Glomerular endothelial cell (primary cell): ENCODE results near the gene EEF1A2. TPM values are rescaled to one million over a fixed set of nuclear protein-coding genes. Genes with fewer than 3 reads are reported as not detected.

Experiments used
- DNase-seq: peaks from one replicate; pipeline ENCODE4 v3.0.0-alpha.2; 2011; ENCODE audit warnings: low read depth, low spot score; ENCODE audit errors: extremely low read depth
- total RNA-seq: library from RNA; depleted of rRNA; stranded (reverse); fragments of >200 nt; gene quantifications from 2 replicates; pipeline ENCODE4 v1.2.3, GENCODE V29; 2015

The EEF1A2 gene
- total RNA-seq, 1 donor from 2014 or later = 2.5 TPM

DNA sequence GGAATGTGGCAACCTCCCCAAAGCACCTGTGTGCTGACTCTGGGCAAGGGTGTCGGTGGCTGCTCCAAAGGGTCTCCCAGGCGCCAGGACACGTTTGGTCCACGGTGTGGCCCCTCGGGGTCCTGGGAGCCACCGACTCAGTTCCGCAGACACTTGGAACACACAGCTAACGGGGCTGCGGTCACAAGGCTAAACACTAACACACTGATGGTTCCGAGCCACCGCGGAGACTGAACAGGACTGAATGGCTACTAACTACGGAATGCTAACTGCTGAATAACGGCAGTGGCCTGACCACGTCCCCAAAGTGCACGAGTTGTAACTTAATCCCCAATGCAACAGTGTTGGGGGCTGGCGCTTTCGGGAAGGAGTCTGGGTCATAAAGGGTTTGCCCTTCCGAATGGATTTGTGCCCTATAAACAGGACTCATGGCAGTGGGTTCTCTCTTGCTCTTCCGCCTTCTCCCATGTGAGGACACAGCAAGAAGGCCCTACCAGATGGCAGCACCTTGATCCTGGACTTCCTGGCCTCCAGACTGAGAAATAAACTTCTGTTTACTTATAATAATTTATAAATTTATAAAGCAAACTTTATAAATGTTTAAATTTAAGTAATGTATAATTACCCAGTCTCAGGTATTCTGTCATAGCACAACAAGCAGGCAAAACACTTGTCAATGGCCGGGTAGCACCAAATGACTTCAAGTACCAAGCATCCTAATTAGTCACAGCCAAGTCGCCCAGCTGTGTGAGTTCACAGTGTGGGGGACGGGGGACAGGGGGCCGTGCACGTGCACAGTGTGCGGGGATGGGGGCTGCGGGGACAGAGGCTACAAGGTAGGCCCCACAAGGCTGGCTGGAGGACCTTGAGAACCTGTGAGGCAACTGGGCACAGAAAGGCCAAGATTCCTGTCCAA lies 2.3 kb upstream of the EEF1A2 start:
- DNase-seq = no peak

DNA sequence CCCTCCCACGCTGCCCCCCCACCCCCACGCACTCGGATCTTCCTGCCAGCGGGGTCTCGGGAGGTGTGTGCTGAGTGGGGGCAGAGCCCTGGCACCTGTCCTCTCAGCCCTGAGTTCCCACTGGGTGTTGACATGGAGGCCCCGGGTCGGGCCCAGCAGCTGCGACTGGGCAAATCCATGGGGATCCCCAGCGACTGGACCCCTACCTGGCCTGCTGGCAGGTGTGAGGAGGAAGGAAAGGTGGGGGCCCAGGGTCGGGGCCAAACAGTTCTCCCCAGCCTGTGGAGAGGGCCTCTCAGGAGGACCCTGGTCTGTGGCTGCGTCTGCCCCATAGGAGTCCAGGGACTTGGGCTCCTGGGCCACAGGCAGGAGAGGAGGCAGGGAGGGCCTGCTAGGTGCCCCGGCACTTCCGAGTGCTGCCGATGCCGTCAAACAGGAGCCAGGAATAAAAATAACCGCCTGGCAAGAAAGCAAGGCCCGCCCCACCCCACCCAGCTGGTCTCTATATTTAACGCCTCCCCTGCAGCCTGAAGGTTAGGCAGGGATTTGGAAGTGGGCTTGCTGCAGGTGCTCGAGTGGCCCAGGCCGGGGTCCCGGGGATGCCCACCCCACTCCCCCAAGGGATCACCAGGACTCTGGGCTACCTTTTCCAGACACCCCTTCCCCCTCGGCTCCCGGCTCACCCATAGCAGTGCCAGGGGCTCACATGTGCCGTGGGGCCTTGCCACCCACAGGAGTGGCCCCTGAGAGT lies 1.4 kb upstream of the EEF1A2 start:
- no peak for DNase-seq

DNA sequence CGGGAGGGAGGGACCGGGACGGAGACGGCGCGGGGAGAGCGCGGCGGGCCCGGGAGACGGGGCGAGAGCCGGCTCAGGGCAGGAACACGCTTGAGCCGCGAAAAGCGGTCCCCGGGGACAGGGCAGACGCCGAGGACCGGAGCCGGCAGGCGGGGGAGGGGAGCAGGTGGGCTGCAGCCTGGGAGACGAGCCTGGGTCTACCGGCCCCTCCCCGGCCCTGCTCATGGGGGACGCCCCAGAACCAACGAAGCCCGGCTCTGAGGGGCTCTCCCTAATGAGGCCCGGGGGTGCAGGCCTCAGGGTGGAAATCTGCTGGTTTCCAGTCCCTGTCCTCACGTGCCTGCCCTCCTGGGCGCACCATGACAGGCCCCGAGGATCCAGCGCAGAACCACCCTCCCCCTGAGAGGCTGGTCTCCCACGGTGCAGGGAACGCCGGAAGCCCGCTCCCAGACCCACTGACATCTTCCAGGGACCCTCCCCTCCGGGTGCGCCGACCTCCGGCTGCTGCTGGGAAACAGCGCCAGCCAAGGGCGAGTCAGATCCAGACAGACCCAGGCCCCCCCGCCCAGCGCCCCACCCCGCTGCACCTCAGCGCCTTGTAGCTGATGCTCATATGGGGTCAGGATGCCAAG lies 571 bp upstream of the EEF1A2 start:
- DNase-seq = no peak

DNA sequence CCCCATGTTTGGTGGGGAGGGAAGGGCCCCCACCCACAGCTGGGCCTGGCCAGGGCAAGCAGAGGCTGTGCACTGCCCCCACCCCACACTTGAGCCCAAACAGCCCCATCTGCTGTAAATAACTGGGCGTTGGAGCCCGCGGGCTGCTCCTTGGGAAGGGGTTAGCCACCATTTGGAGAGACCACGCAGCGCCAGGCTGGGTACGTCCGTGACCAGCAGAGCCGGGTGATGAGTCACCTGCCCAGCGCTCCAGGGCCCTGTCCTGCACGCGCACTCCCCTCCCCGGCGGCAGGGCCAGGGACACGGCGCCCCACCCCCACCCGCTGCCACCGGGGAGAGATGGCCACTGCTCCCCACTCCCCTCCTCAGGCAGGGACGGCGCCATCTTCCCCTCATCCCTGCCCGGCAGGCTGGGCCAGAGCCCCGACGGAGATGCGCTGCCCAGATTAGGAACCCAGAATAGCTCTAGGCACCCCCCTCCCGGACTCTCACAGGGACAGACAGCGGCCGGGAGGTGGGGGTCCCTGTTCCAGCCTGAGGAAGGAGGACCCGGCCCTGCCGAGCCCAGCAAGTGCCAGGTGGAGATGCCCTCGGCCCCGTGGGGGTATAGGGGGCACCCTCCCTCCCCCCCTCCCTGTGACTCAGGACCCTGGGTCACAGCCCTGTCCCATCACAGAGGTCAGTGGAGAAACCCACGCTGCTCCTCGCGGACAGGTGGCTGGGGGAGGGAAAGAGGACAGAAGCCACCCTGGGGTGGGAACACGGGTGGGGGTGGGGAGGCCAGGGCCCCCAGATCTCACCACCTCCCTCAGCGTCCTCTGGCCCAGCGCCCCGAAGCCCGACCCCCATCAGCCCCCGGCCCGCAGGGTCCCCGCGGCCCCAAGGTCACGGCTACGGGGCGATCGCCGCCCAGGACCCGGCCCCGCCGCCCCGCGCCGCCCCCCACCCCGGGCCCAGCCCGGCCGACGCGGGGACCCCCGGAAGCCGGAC lies 642 bp downstream of the EEF1A2 start:
- no peak for DNase-seq

DNA sequence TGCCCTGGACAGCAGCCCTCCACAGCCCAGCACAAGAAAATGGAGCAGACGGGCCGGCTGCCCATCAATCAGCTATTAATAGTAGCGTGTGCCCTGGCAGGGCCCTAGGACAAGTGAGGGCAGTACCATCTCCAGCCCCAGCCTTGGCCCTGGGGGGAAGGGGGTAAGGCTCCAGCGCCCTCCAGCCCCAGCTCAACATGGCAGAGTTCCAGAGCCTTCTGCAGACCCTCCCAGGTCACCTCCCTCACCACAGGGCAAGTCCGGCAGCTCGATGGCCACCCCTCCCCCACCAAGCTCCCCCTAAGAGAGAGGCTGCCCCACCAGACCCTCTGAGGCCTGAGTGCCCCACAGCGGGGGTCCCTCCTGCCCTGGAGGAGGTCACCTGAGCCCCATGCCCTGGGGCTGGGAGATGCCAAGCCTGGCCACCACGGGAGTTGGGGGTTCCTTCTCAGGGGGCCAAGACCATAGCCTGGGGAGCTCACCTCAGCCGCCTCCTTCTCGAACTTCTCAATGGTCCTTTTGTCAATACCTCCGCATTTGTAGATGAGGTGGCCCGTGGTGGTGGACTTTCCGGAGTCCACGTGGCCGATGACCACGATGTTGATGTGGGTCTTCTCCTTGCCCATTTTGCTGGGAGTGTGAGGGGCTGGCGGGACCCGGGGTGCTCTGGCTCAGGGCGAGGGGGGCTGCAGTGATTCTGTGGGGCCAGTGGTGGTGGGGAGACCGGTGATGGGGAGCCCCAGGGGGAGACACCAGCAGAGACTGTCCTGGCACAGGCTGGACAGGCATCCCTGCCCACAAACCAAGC lies 1.5 kb downstream of the EEF1A2 start:
- DNase-seq = no peak

DNA sequence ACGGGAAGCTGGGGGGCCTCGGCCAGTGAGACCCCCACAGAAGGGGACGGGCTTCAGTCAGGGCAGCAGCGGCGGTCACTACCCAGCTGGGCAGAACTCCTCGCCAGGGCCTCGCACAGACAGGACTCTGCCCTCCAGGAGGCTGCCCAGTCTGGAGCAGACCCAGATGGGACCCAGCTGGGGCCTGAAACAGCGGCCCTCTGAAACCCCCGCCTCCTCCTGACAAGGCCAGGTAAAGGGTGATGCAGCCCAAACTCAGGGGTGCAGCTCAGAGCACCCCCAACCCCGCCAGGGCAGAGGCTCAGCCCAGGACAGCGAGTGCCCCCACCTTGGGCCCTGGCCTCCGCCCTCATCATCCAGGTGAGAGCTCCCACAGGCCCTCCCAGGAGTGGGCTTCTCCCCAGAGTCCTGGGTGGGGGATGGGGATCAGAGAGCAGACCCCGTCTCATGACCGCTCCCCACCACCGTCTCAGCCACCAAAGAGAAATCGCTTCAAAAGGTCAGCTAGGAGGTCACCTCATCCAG lies 2.2 kb downstream of the EEF1A2 start:
- DNase-seq = no peak

DNA sequence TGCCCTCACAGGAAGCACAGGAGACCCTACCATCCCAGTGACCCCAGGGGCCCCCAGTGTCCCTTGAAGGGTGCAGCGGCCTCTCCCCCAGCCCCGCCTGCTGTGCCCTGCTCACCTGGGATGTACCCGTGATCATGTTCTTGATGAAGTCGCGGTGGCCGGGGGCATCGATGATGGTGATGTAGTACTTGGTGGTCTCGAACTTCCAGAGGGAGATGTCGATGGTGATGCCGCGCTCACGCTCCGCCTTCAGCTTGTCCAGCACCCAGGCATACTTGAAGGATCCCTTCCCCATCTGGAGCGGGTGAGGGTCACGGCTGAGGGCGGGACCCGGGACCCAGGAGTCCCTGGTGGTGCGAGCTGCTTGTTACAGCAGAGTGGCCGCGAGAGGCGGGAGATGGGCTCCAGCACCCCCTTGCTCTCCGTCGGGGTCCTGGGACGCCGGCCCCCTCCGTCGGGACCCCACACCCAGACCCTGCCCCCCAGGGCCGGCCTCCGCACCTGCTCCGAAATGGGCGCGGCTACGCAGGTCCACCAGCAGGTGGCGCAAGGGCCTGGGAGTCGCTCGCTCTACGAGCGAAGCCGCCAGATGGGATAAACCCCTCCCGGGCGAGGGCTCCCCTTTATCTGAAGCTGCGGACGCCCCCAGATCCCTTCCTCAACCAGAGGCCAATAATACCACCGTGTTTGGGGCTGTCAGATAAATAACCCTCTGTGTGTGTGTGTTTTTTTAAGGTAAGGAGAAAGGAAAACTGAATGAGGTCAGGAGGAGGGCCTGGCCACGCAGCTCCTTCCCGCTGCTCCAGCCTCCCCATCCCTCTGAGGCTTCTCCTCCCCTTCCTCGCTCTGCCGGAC lies 2.9 kb downstream of the EEF1A2 start:
- no peak for DNase-seq

DNA sequence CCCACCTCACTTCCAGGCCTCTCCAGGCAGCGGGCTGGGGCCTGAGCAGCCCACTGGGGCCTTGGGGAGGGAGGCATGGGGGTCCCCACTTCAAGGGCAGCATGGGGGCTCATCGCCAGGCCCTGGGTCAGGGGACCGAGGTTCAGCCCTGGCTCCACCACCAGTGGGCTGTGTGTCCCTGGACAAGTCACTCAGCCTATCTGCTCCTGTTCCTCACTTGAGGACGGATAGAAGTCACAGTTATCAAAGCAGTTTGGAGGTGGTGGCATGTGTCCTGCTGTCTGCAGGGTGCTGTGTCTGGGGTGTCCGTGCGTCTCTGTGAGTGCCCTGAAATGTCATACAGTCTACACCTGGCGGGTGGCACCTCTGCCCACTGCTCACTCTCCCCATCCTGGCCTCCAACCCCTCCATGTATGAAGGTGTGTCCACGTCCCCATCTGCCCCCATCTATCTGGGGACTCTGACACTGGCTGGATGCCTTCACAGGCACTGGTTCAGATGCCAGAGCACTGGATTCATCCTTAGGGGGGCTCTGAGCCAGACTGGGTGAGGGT lies 3.6 kb downstream of the EEF1A2 start:
- DNase-seq = no peak

DNA sequence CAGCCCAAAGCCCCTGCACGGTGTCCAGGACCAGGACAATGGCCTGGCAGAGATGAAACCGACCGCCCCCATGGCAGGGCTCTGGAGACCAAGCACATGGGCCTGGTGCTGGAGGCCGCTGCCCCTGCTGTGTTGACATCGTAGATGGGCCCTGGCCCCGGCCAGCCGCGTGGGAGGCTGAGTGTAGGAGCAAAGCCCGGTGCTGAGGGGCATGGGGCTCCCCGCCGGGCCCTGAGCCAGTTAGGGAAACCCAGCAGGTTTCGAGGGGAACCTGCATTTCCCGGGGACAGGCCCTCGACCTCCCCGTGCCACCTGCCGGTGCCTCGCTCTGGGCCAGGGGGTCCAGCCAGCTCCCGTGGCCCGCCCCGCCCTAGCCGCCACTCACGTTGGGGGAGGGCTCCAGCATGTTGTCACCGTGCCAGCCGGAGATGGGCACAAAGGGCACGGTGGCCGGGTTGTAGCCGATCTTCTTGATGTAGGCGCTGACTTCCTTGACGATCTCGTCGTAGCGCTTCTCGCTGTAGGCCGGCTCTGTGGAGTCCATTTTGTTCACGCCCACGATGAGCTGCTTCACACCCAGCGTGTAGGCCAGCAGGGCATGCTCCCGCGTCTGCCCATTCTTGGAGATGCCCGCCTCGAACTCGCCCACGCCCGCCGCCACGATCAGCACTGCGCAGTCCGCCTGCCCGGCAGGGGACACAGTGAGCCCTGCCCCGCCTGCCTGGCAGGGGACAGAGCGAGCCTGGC lies 4.3 kb downstream of the EEF1A2 start:
- no peak for DNase-seq

DNA sequence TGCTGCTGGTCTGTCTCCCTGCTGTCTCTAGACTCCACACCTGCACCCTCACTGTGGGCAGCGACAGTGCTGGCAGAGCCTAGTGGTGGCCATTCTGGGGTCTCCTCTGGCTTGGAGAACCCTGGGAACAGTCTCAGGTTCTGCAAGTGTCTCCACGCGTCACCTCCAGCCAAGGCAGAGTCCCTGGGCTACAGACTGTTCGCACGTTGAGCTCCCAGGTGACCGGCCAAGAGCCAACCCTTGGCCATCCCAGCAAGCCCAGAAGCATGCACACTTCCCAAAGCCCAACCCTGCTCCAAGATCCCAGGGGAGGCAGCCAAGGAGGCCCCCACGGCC lies 4.8 kb downstream of the EEF1A2 start:
- DNase-seq = no peak

DNA sequence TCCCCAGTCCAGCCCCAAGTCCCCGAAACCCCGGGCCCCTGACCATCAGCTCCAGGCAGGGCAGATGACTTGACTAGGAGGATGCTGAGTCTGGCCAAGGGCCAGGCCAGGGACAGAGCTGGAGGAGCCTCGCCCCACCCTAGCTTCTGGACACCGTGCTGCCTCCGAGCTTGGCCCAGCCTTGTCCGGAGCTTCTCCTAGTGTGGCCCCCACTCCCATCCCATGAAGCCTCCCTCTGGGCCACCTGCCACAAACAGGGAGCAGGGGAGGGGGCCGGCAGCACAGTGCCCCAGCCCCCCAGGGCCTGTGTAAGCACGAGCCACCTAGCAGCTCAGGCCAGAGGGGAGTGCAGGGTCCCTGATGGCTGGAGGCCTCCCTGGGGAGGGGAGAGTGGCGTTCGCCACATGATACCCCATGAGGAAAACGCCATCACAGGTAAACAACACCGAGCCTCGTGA lies 5.3 kb downstream of the EEF1A2 start:
- no peak for DNase-seq

DNA sequence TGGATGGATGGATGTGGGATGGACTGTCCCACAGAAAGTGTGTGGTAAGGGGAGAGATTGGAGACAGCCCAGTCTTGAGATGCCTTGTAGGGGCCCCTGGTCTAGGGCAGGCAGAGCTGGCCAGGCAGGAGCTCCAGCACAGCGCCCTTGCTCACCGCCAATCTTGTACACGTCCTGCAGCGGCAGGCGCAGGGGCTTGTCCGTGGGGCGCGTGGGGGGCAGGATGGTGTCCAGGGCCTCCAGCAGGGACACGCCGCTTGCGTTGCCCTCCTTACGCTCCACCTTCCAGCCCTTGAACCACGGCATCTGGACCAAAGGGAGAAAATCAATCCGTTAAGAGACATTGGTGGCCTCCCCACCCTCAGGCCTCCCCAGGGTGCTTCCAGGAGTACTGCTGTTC lies 5.9 kb downstream of the EEF1A2 start:
- DNase-seq = no peak

DNA sequence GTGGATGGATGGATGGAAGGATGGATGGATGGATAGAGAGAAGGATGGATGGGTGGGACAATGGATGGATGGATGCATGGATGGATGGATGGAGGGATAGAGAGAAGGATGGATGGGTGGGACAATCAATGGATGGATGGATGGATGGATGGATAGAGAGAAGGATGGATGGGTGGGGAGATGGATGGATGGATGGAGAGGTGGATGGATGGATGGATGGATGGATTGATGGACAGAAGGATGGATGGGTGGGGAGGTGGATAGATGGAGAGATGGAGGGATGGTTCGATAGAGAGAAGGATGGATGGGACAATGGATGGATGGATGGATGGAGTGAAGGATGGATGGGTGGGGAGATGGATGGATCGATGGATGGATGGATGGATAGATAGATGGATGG lies 6.4 kb downstream of the EEF1A2 start:
- DNase-seq = no peak

DNA sequence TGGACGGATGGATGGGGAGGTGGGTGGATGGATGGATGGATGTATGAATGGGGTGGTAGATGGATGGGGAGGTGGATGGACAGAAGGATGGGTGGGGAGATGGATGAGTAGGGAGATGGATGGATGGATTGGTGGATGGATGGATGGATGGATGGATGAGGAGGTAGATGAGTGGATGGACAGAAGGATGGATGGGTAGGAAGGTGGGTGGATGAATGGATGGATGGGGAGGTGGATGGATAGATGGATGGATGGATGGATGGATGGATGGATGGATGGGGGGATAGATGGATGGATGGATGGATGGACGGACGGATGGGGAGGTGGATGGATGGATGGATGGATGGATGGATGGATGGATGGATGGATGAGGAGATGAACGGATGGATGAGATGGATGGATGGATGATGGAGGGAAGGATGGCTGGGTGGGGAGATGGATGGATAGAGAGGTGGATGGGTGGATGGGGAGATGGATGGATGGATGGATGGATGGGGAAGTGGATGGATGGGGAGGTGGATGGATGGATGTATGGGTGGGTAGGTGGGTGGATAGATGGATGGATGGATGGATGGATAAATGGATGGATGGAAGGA lies 7.2 kb downstream of the EEF1A2 start:
- DNase-seq = no peak

DNA sequence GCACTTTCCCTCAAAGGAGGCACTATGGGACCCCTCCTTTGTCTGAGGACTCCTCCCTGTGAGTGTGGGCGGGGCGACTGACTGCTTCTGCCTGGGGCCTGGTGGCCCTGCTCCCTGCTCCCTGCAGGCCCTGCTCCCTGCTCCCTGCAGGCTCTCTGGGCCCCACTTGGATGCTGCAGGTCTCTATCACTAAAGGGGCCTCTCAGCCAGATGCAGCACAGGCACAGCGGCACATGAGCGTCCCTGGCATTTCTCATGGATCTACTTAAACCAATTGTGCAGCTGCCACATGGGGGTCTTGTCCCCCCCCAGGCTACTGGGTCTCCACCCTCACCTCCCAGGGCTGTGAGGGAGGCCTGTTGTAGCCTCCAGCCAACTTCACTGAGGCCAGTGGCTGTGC lies 7.8 kb downstream of the EEF1A2 start:
- DNase-seq = no peak

DNA sequence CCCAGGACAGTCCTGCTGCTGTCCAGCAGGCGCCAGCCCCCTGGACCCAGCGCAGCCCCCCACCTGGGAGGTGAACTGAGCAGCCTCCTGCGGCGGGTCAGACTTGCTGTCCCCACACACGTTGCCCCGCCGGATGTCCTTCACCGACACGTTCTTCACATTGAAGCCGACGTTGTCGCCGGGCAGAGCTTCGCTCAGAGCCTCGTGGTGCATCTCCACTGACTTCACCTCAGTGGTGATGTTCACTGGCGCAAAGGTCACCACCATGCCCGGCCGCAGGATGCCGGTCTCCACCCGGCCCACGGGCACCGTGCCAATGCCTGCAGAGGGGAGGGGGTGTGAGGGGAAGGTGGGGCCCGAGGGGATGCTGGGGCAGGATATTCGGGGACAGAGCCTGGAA lies 8.5 kb downstream of the EEF1A2 start:
- no peak for DNase-seq
